ENCODE data around the gene DTL. TPM values are rescaled to one million over a fixed set of nuclear protein-coding genes. Genes with fewer than 3 reads are reported as not detected.

The DTL gene
- total RNA-seq, 1 experiment from 2014 or later, result 73.0 TPM

GRCh38 chr1:212133319-212133718, 97.8 kb downstream of the DTL start:
- Histone ChIP-seq H3K4me1 (ENCODE audit: insufficient read depth, low read length) (no peaks in the 10 kb centered on the region), H4K20me1 (ENCODE audit: control insufficient read depth, insufficient read depth, insufficient read length) (no peaks in the 10 kb centered on the region), H3K79me2 (ENCODE audit: insufficient read depth, low read length) (no peaks in the 10 kb centered on the region), H3T11ph (ENCODE audit: low read length) (no peak overlapping the region), H3K23me2 (ENCODE audit: insufficient read length, low read depth, low read length, poor library complexity, severe bottlenecking) (no peaks in the 10 kb centered on the region), H3K27me3 (ENCODE audit: insufficient read depth, low read length) (no peaks in the 10 kb centered on the region), H3K23ac (ENCODE audit: insufficient read length, low read depth, low read length) (no peak overlapping the region), H3K56ac (ENCODE audit: insufficient read length, low read depth, low read length) (no peak overlapping the region), H4K8ac (replicated peaks; ENCODE audit: insufficient read length, low read depth, low read length) (no peak overlapping the region), H3K9ac (ENCODE audit: extremely low read depth, insufficient read length, low read length) (no peak overlapping the region), H2BK15ac (ENCODE audit: low read depth, low read length) (no peak overlapping the region), H3K14ac (ENCODE audit: insufficient read depth, low read length) (no peak overlapping the region), H3K4ac (ENCODE audit: low read depth, low read length) (no peak overlapping the region), H2BK20ac (ENCODE audit: low read depth, low read length, poor library complexity, severe bottlenecking) (no peak overlapping the region), H2BK120ac (ENCODE audit: low read depth, low read length, poor library complexity, severe bottlenecking) (no peak overlapping the region), H2BK5ac (ENCODE audit: insufficient read length, low read length) (no peak overlapping the region), H3K9me3 (ENCODE audit: control insufficient read depth, low read depth, low read length) (no peaks in the 10 kb centered on the region), H4K91ac (ENCODE audit: insufficient read length, low read depth, low read length) (no peak overlapping the region), H3K4me2 (ENCODE audit: insufficient read depth, insufficient read length, low read length) (no peak overlapping the region), H2AK5ac (ENCODE audit: insufficient read length, low read length) (no peak overlapping the region), H4K5ac (ENCODE audit: insufficient read length, low read depth, low read length) (no peak overlapping the region), H3K18ac (ENCODE audit: insufficient read length, low read depth, low read length) (no peak overlapping the region), H2BK12ac (ENCODE audit: insufficient read length, low read depth, low read length) (no peak overlapping the region), H3K27ac (ENCODE audit: insufficient read length, low read depth, low read length) (no peak overlapping the region), H2AFZ (ENCODE audit: low read length) (no peak overlapping the region), H3K79me1 (ENCODE audit: insufficient read depth, low read depth, low read length, poor library complexity, severe bottlenecking) (no peaks in the 10 kb centered on the region)
- no peak overlapping the region for H3K4me3 Mint-ChIP-seq
- H3K36me3 Mint-ChIP-seq (ENCODE audit: insufficient read depth in 1 of 3, low read depth in 3 of 3), result peaks cover 6 to 16% (median 13%) of the 10 kb centered on the region in 3 experiments; a peak in 5 of 7 replicates
- no peak for DNase-seq
- no peak for TF ChIP-seq CTCF (conservative IDR thresholded peaks at IDR 0.05)
- H3K27me3 Mint-ChIP-seq (ENCODE audit: low read depth), result no peaks in the 10 kb centered on the region; the same call in 1 of the 2 replicates
- WGBS (ENCODE audit: extremely low coverage, insufficient read length, low lambda C conversion rate), result no CpG with 5 or more reads among the region's 2 CpGs
- H3K4me1 Mint-ChIP-seq, result peaks cover 0 to 9% of the 10 kb centered on the region in 2 experiments; a peak in 2 of 4 replicates
- peaks cover 6 to 11% of the 10 kb centered on the region in 2 experiments; a peak in 4 of 5 replicates for H3K9me3 Mint-ChIP-seq
- H3K27ac Mint-ChIP-seq, result no peak overlapping the region

Data from H9 (cell line).